Panc1 (cell line): ENCODE results near the gene MYOG.

Experiments used
- POLR2AphosphoS5 ChIP-seq: IDR thresholded peaks from 2 replicates; pipeline ENCODE4 v1.6.1; 2012; ENCODE audit warnings: mild to moderate bottlenecking, low read depth, low read length, moderate library complexity
- SIN3A ChIP-seq: IDR thresholded peaks from 2 replicates; pipeline ENCODE4 v1.6.1; 2012; ENCODE audit warnings: low read depth, mild to moderate bottlenecking, low read length, moderate library complexity, borderline replicate concordance; ENCODE audit not compliant: insufficient read depth
- TF ChIP-seq, protein P1 (sequence below): fragments of 450-650 bp; IDR thresholded peaks from 2 replicates; pipeline ENCODE4 v1.5.1; 2017; ENCODE audit warnings: mild to moderate bottlenecking
- TF ChIP-seq, protein P2 (sequence below), 2 experiments: IDR thresholded peaks; 2 replicates each; pipeline ENCODE4 v1.6.1; 2011 to 2012; ENCODE audit warnings: low read depth in 2 of 2, control low read depth in 1 of 2, low read length in 1 of 2, mild to moderate bottlenecking in 1 of 2, moderate library complexity in 1 of 2; ENCODE audit not compliant: insufficient read depth in 1 of 2

DNA sequence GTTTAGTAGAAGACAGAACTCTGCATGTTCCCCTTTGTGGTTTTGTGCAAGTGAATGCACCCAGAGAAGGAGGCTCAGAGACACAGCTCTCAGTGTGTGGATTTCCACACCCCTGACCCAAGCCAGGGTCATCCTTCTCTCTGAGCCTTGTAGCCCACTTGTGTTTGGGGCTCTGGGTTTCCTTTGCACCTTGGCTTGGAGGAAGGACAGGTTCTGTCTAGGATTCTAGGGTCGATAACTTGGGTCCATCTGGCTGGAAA is 27.2 kb downstream of the MYOG start:
- TF ChIP-seq POLR2AphosphoS5 (no peak), SIN3A (no peak)
- TF ChIP-seq, protein P1, sequence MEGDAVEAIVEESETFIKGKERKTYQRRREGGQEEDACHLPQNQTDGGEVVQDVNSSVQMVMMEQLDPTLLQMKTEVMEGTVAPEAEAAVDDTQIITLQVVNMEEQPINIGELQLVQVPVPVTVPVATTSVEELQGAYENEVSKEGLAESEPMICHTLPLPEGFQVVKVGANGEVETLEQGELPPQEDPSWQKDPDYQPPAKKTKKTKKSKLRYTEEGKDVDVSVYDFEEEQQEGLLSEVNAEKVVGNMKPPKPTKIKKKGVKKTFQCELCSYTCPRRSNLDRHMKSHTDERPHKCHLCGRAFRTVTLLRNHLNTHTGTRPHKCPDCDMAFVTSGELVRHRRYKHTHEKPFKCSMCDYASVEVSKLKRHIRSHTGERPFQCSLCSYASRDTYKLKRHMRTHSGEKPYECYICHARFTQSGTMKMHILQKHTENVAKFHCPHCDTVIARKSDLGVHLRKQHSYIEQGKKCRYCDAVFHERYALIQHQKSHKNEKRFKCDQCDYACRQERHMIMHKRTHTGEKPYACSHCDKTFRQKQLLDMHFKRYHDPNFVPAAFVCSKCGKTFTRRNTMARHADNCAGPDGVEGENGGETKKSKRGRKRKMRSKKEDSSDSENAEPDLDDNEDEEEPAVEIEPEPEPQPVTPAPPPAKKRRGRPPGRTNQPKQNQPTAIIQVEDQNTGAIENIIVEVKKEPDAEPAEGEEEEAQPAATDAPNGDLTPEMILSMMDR: no peak
- TF ChIP-seq, protein P2, sequence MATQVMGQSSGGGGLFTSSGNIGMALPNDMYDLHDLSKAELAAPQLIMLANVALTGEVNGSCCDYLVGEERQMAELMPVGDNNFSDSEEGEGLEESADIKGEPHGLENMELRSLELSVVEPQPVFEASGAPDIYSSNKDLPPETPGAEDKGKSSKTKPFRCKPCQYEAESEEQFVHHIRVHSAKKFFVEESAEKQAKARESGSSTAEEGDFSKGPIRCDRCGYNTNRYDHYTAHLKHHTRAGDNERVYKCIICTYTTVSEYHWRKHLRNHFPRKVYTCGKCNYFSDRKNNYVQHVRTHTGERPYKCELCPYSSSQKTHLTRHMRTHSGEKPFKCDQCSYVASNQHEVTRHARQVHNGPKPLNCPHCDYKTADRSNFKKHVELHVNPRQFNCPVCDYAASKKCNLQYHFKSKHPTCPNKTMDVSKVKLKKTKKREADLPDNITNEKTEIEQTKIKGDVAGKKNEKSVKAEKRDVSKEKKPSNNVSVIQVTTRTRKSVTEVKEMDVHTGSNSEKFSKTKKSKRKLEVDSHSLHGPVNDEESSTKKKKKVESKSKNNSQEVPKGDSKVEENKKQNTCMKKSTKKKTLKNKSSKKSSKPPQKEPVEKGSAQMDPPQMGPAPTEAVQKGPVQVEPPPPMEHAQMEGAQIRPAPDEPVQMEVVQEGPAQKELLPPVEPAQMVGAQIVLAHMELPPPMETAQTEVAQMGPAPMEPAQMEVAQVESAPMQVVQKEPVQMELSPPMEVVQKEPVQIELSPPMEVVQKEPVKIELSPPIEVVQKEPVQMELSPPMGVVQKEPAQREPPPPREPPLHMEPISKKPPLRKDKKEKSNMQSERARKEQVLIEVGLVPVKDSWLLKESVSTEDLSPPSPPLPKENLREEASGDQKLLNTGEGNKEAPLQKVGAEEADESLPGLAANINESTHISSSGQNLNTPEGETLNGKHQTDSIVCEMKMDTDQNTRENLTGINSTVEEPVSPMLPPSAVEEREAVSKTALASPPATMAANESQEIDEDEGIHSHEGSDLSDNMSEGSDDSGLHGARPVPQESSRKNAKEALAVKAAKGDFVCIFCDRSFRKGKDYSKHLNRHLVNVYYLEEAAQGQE (IDR thresholded peaks at IDR 0.05; ENCODE audit: insufficient read depth in 1 of 2, low read depth in 2 of 2, low read length in 1 of 2): no peak
